SK-N-MC (cell line): ENCODE data around the gene SPDYE2.
"Not testable (repeated sequence)": the region's sequence is repeated elsewhere in the genome, so short reads cannot be mapped to it uniquely, and the experiment has no call there.

Experiments
- EZH2 ChIP-seq: fragments of 200-600 bp; sonication (generic); IDR thresholded peaks from one replicate; pipeline ENCODE4 v1.6.1; 2017; ENCODE audit warnings: antibody characterized with exemption
- FOXP2 ChIP-seq: optimal IDR thresholded peaks from 2 replicates; pipeline ENCODE3; 2011; ENCODE audit warnings: mild to moderate bottlenecking, moderate library complexity; ENCODE audit not compliant: insufficient read depth; ENCODE audit errors: extremely low read length, control extremely low read depth
- POLR2AphosphoS5 ChIP-seq: IDR thresholded peaks from 2 replicates; pipeline ENCODE4 v1.6.1; 2012; ENCODE audit warnings: mild to moderate bottlenecking, low read depth, low read length, borderline replicate concordance

- not testable (repeated sequence) for TF ChIP-seq POLR2AphosphoS5, EZH2, FOXP2
These were observed 59.4 kb downstream of the SPDYE2 start for GRCh38 chr7:102610441-102610840.
